HEK293T (cell line): ENCODE measurements around the gene MUC15.

Source experiments
- ARNT ChIP-seq: fragments of 450-650 bp; IDR thresholded peaks from 2 replicates; pipeline ENCODE4 v1.6.1; 2017; ENCODE audit warnings: mild to moderate bottlenecking
- BHLHE40 ChIP-seq: fragments of 450-650 bp; IDR thresholded peaks from 2 replicates; pipeline ENCODE4 v1.6.1; 2016; ENCODE audit warnings: mild to moderate bottlenecking, moderate library complexity, borderline replicate concordance
- ELF4 ChIP-seq: fragments of 450-650 bp; IDR thresholded peaks from 2 replicates; pipeline ENCODE4 v1.6.1; 2017; ENCODE audit warnings: antibody characterized with exemption
- FOXA1 ChIP-seq: fragments of 450-650 bp; IDR thresholded peaks from 2 replicates; pipeline ENCODE4 v1.6.1; 2016; ENCODE audit warnings: mild to moderate bottlenecking
- FOXK2 ChIP-seq: fragments of 450-650 bp; IDR thresholded peaks from 2 replicates; pipeline ENCODE4 v1.6.1; 2016; ENCODE audit warnings: mild to moderate bottlenecking
- FOXM1 ChIP-seq: fragments of 450-650 bp; IDR thresholded peaks from 2 replicates; pipeline ENCODE4 v1.6.1; 2017; ENCODE audit warnings: mild to moderate bottlenecking, borderline replicate concordance
- HDGF ChIP-seq: fragments of 450-650 bp; IDR thresholded peaks from 2 replicates; pipeline ENCODE4 v1.6.1; 2017; ENCODE audit warnings: antibody characterized with exemption, borderline replicate concordance
- LEF1 ChIP-seq: fragments of 450-650 bp; IDR thresholded peaks from 2 replicates; pipeline ENCODE4 v1.6.1; 2017; ENCODE audit warnings: mild to moderate bottlenecking, borderline replicate concordance
- NFRKB ChIP-seq: fragments of 450-650 bp; IDR thresholded peaks from 2 replicates; pipeline ENCODE4 v1.6.1; 2016; ENCODE audit warnings: mild to moderate bottlenecking, moderate library complexity
- PKNOX1 ChIP-seq: fragments of 450-650 bp; IDR thresholded peaks from 2 replicates; pipeline ENCODE4 v1.6.1; 2016
- SP1 ChIP-seq: fragments of 450-650 bp; IDR thresholded peaks from 2 replicates; pipeline ENCODE4 v1.6.1; 2017
- SUZ12 ChIP-seq: fragments of 450-650 bp; IDR thresholded peaks from 2 replicates; pipeline ENCODE4 v1.6.1; 2016; ENCODE audit warnings: mild to moderate bottlenecking
- TARDBP ChIP-seq: fragments of 450-650 bp; IDR thresholded peaks from 2 replicates; pipeline ENCODE4 v1.6.1; 2016
- ZNF384 ChIP-seq: fragments of 450-650 bp; IDR thresholded peaks from 2 replicates; pipeline ENCODE4 v1.6.1; 2016

GRCh38 chr11:26572770-26573402 lies 823 bp upstream of the MUC15 start:
- no peak for TF ChIP-seq BHLHE40
- TF ChIP-seq TARDBP, result no peak
- TF ChIP-seq NFRKB, result no peak
- TF ChIP-seq LEF1, result no peak
- TF ChIP-seq FOXK2, result no peak
- no peak for TF ChIP-seq ELF4
- no peak for TF ChIP-seq PKNOX1
- no peak for TF ChIP-seq ARNT
- no peak for TF ChIP-seq FOXM1
- TF ChIP-seq ZNF384, result no peak
- no peak for TF ChIP-seq HDGF
- TF ChIP-seq SUZ12, result no peak
- TF ChIP-seq SP1, result no peak
- TF ChIP-seq FOXA1, result no peak
